GM18909 (cell line): ENCODE measurements around the gene CHP1.
A peak's percentile ranks its signal among the peaks of the same experiment; 100 is the strongest.
"Not testable (repeated sequence)": the region's sequence is repeated elsewhere in the genome, so short reads cannot be mapped to it uniquely, and the experiment has no call there.

Experiments
- ATAC-seq: cut with Tn5 transposase; IDR thresholded peaks from one replicate; pipeline ENCODE4 v1.9.1; 2021; ENCODE audit warnings: mild to moderate bottlenecking; ENCODE audit not compliant: unreplicated experiment, poor library complexity

Gene CHP1

DNA sequence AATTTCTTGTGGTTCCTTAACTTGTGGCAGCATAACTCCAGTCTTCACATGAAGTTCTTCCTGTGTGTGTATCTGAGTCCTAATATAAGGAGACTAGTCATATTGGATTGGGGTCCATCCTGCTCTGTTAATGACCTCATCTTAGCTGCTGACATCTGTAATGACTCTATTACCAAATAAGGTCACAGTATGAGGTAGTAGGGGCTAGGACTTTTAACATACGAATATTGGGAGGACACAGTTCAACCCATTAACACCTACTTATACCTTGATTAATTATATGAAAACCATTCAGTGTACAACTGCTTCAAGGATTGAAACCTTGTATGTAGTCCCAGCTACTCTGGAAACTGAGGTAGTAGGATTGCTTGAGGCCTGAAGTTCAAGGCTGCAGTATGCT, 57.4 kb downstream of the CHP1 start:
- ATAC-seq = no peak

- no peak for ATAC-seq
These were observed 58.9 kb downstream of the CHP1 start for GRCh38 chr15:41289953-41290352.

GRCh38 chr15:41291065-41291631, 60.1 kb downstream of the CHP1 start:
- peak; percentile 83 for ATAC-seq

DNA sequence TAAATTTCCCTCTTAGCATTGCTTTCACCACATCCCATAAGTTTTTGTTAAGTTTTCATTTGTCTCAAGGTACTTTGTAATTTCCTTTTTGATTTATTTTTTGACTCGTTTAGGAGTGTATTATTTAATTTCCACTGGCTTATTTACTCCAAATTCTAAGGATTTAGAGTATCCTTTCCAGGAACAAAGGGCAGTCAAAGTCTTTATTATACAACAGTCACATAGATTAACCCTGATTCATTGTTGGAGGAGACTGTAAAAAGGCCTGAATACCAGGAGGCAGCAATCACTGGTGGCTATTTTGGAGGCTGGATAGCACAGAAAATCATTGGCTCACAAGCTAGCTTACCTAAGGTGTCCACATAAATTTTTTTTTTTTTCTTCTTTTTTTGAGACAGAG, 61.5 kb downstream of the CHP1 start:
- ATAC-seq = no peak

DNA sequence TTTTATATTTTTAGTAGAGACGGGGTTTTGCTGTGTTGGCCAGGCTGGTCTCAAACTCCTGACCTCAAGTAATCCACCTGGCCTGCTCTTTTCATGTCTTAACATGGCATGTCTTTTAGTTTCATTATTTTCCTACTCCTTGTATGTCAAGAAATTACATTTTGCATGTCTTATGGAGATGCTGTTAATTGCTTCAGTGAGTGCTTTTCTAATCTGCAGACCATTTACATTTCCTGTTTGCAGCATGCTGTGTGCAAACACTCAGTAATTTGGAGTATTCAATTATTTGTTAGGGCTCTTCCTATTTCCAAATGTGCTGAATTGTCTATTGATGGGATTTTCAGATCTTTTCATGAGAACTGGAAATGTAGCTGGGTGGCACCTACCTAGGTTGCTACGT, 70.1 kb downstream of the CHP1 start:
- ATAC-seq = not testable (repeated sequence)

DNA sequence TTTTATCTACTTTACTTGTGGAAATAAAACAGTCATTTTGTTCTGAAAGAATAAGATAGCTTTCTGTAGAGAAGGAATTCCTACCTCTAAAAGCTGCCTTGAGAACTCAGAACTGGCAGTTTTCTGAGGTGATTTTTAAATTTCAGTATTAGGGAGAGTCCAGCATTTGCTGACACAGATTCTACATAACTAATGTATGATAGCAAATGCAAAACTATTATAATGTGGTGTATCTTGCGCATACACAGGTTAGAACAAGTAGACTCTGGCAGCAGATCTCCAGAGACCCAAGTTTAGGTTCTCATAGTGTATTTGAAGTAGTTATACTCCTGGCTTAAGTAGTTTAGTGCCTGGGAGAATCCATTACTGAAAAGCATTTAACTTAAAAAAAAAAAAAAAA, 70.5 kb downstream of the CHP1 start:
- no peak for ATAC-seq

- no peak for ATAC-seq
These were observed 73.2 kb downstream of the CHP1 start for GRCh38 chr15:41304149-41304770.

DNA sequence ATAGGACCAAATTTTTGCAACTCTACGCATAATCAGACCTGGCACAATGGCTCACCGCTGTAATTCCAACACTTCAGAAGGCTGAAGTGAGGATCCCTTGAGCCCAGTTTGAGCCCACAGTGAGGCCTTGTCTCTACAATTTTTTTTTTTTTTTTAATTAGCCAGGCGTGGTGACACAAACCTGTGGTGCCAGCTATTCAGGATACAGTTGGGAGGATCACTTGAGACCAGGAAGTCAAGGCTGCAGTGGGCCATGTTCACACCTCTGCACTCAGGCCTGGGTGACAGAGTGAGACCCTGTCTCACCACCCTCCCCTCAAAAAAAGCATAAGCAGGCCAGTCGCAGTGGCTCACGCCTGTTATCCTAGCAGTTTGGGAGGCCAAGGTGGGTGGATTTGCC, 76.6 kb downstream of the CHP1 start:
- no peak for ATAC-seq

- no peak for ATAC-seq
These were observed 78.3 kb downstream of the CHP1 start for GRCh38 chr15:41309226-41309905.

DNA sequence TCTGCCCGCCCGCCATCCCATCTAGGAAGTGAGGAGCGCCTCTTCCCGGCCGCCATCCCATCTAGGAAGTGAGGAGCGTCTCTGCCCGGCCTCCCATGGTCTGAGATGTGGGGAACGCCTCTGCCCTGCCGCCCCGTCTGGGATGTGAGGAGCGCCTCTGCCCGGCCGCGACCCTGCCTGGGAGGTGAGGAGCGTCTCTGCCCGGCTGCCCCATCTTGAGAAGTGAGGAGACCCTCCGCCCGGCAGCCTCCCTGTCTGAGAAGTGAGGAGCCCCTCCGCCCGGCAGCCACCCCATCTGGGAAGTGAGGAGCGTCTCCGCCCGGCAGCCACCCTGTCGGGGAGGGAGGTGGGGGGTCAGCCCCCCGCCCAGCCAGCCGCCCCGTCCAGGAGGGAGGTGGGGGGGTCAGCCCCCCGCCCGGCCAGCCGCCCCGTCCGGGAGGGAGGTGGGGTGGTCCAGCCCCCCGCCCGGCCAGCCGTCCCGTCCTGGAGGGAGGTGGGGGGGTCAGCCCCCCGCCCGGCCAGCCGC, 89.8 kb downstream of the CHP1 start:
- not testable (repeated sequence) for ATAC-seq

- no peak for ATAC-seq
These were observed 92.5 kb downstream of the CHP1 start for GRCh38 chr15:41323611-41324010.

- ATAC-seq = no peak
These were observed 100.2 kb downstream of the CHP1 start for GRCh38 chr15:41331281-41331680.
